ENCODE results near the gene SCN5A.

DNA sequence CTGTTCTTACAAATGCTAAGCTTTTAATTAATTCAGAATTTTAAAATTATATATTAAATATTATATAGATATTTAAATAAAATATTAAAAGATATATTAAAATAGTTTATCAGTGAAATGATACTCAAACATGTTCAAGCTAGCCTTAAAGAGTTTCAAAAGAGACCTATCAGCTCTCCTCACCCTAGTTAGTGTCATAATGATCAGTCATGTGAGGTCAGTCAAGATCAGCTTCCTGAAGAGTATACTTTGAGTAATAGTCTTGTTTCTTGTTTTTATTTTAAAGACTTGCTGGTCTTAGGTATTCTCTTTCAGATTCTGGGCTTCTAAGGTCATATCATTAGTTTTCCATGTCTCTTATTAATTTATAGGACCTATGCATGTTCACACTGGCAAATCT lies 138.9 kb downstream of the SCN5A start:
- TF ChIP-seq POLR2AphosphoS5 (IDR thresholded peaks at IDR 0.05; ENCODE audit: low read depth) (no peak), CREB1 (CRISPR knock-in tag; IDR thresholded peaks at IDR 0.05; ENCODE audit: low read depth) (no peak), EZH2 (IDR thresholded peaks at IDR 0.05; ENCODE audit: low read depth, unreplicated experiment) (no peak), JUNB (IDR thresholded peaks at IDR 0.05; ENCODE audit: unreplicated experiment) (no peak)
- TF ChIP-seq, protein P1, sequence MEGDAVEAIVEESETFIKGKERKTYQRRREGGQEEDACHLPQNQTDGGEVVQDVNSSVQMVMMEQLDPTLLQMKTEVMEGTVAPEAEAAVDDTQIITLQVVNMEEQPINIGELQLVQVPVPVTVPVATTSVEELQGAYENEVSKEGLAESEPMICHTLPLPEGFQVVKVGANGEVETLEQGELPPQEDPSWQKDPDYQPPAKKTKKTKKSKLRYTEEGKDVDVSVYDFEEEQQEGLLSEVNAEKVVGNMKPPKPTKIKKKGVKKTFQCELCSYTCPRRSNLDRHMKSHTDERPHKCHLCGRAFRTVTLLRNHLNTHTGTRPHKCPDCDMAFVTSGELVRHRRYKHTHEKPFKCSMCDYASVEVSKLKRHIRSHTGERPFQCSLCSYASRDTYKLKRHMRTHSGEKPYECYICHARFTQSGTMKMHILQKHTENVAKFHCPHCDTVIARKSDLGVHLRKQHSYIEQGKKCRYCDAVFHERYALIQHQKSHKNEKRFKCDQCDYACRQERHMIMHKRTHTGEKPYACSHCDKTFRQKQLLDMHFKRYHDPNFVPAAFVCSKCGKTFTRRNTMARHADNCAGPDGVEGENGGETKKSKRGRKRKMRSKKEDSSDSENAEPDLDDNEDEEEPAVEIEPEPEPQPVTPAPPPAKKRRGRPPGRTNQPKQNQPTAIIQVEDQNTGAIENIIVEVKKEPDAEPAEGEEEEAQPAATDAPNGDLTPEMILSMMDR (conservative IDR thresholded peaks at IDR 0.05; ENCODE audit: low read depth in 2 of 2): no peak
